NCI-H1048 (cell line): Measurements from ENCODE around the gene RADIL.
"Not testable (repeated sequence)": the region's sequence is repeated elsewhere in the genome, so short reads cannot be mapped to it uniquely, and the experiment has no call there.

Source experiments
- DNase-seq: peaks from one replicate; lab custom pipeline; 2025; lab: John Stamatoyannopoulos, UW

RADIL gene

GRCh38 chr7:4883372-4884144, at the start of gene RADIL:
RADIL (minus strand) TSS chr7:4883716; CDS start chr7:4878139, 5,577 bp downstream.
- DNase-seq, result peak; percentile 91

GRCh38 chr7:4931943-4932342, 48.4 kb upstream of the RADIL start:
- DNase-seq, result no peak

- no peak for DNase-seq
These were observed 45.5 kb upstream of the RADIL start for GRCh38 chr7:4929005-4929404.

- DNase-seq, result no peak
These were observed 44.9 kb upstream of the RADIL start for GRCh38 chr7:4928445-4928844.

- no peak for DNase-seq
These were observed 36.7 kb upstream of the RADIL start for GRCh38 chr7:4919969-4920766.

GRCh38 chr7:4916113-4916512, 32.6 kb upstream of the RADIL start:
- DNase-seq, result no peak

GRCh38 chr7:4911111-4911828, 27.8 kb upstream of the RADIL start:
- no peak for DNase-seq

GRCh38 chr7:4906682-4907081, 23.2 kb upstream of the RADIL start:
- no peak for DNase-seq

- no peak for DNase-seq
These were observed 21.7 kb upstream of the RADIL start for GRCh38 chr7:4905171-4905570.

GRCh38 chr7:4904346-4904745, 20.8 kb upstream of the RADIL start:
- no peak for DNase-seq

GRCh38 chr7:4895766-4896165, 12.2 kb upstream of the RADIL start:
- DNase-seq, result no peak

GRCh38 chr7:4894482-4894881, 11.0 kb upstream of the RADIL start:
- DNase-seq, result no peak

GRCh38 chr7:4893929-4894475, 10.5 kb upstream of the RADIL start:
- no peak for DNase-seq

- not testable (repeated sequence) for DNase-seq
These were observed 9.7 kb upstream of the RADIL start for GRCh38 chr7:4893188-4893587.

GRCh38 chr7:4891522-4891921, 8.0 kb upstream of the RADIL start:
- not testable (repeated sequence) for DNase-seq

GRCh38 chr7:4889682-4890081, 6.2 kb upstream of the RADIL start:
- DNase-seq, result no peak

GRCh38 chr7:4888161-4888560, 4.6 kb upstream of the RADIL start:
- DNase-seq, result no peak

- DNase-seq, result no peak
These were observed 3.2 kb upstream of the RADIL start for GRCh38 chr7:4886671-4887070.

- DNase-seq, result no peak
These were observed 1.8 kb upstream of the RADIL start for GRCh38 chr7:4885317-4885807.

- DNase-seq, result no peak
These were observed 648 bp upstream of the RADIL start for GRCh38 chr7:4884164-4884563.

- no peak for DNase-seq
These were observed 514 bp downstream of the RADIL start for GRCh38 chr7:4883033-4883371.
